Neural progenitor cell (in vitro differentiated cells): ENCODE measurements around the gene MACROH2A1.

Experiments used
- CTCF ChIP-seq: fragments of 200-600 bp; sonication (generic); IDR thresholded peaks from 2 replicates; pipeline ENCODE4 v1.5.1; 2017; ENCODE audit warnings: antibody characterized with exemption, mild to moderate bottlenecking
- EZH2 ChIP-seq: fragments of 200-600 bp; sonication (generic); IDR thresholded peaks from 2 replicates; pipeline ENCODE4 v1.6.1; 2017; ENCODE audit warnings: antibody characterized with exemption, mild to moderate bottlenecking, moderate library complexity
- EZH2phosphoT487 ChIP-seq: fragments of 200-600 bp; sonication (generic); IDR thresholded peaks from 2 replicates; pipeline ENCODE4 v1.6.1; 2017; ENCODE audit warnings: antibody characterized with exemption

- no peak for TF ChIP-seq CTCF
- TF ChIP-seq EZH2 = no peak
- TF ChIP-seq EZH2phosphoT487 = no peak
Measured at GRCh38 chr5:135394095-135394494, 4.9 kb downstream of the MACROH2A1 start.
